Right atrium auricular region (tissue), 2 donors: ENCODE measurements around the gene ADGRF3. TPM values are rescaled to one million over a fixed set of nuclear protein-coding genes. Genes with fewer than 3 reads are reported as not detected.

ENCODE experiments used
- DNase-seq: peaks from one replicate; pipeline ENCODE4 v3.0.0-alpha.2; 2019; ENCODE audit warnings: low spot score
- H3K27ac ChIP-seq, 2 donors: fragments of 200-600 bp; sonication (generic); 1 replicate in 1 of 2; 2 replicates in 1 of 2; pipeline ENCODE4 v1.5.1; 2016 to 2019
- H3K27me3 ChIP-seq, 2 donors: fragments of 200-600 bp; sonication (generic); one replicate each; pipeline versions ENCODE4 v1.5.1 to v1.6.0; 2017 to 2019
- H3K36me3 ChIP-seq: fragments of 200-600 bp; sonication (generic); one replicate; pipeline ENCODE4 v1.5.1; 2016
- H3K4me1 ChIP-seq, 2 donors: fragments of 200-600 bp; sonication (generic); one replicate each; pipeline versions ENCODE4 v1.5.1 to v1.6.0; 2017 to 2019
- H3K4me3 ChIP-seq, 2 donors: fragments of 200-600 bp; sonication (generic); 1 replicate in 1 of 2; 2 replicates in 1 of 2; pipeline ENCODE4 v1.5.1; 2017 to 2019; ENCODE audit warnings: mild to moderate bottlenecking in 1 of 2, moderate library complexity in 1 of 2
- H3K9me3 ChIP-seq, 2 donors: fragments of 200-600 bp; sonication (generic); one replicate each; pipeline ENCODE4 v1.5.1; 2019
- CTCF ChIP-seq, 2 donors: fragments of 200-600 bp; sonication (generic); IDR thresholded peaks; one replicate each; pipeline ENCODE4 v1.5.1; 2019; ENCODE audit warnings: antibody characterized with exemption in 2 of 2
- total RNA-seq, 2 donors: library from RNA; depleted of rRNA; stranded (reverse); fragments of >200 nt; gene quantifications; one replicate each; pipeline ENCODE4 v1.1.0, GENCODE V29; 2016

Gene ADGRF3
- total RNA-seq, 2 donors from 2014 or later = not detected

DNA sequence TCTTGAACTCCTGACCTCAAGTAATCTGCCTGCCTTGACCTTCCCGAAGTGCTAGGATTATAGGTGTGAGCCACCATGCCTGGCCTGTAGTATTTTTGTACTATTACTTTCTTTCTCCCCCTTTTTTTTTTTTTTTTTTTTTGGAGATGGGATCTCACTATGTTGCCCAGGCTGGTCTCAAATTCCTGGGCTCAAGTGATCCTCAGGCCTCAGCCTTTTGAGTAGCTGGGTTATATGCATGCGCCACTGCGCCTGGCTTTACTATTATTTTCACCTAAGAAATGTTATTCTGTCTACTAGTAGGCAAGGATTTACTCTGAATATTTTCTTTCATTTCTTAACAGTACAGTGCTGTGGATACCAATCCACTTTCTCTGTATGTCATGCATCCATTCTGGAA is 17.4 kb upstream of the ADGRF3 start:
- Histone ChIP-seq H3K27me3 (no peaks in the 10 kb centered on the region), H3K27ac (no peak overlapping the region), H3K9me3 (no peaks in the 10 kb centered on the region), H3K4me3 (no peak overlapping the region), H3K36me3 (peaks cover 20% of the 10 kb centered on the region), H3K4me1 (peaks cover 0 to 2% of the 10 kb centered on the region in 2 donors)
- DNase-seq = no peak
- TF ChIP-seq CTCF (IDR thresholded peaks at IDR 0.05) = no peak

GRCh38 chr2:26363323-26363722 is 16.7 kb upstream of the ADGRF3 start:
- H3K36me3 ChIP-seq = peaks cover 20% of the 10 kb centered on the region
- DNase-seq = no peak
- H3K27me3 ChIP-seq = no peaks in the 10 kb centered on the region
- no peaks in the 10 kb centered on the region for H3K9me3 ChIP-seq
- H3K4me1 ChIP-seq = no peaks in the 10 kb centered on the region
- H3K4me3 ChIP-seq = no peak overlapping the region
- H3K27ac ChIP-seq = no peak overlapping the region
- TF ChIP-seq CTCF (IDR thresholded peaks at IDR 0.05) = no peak

DNA sequence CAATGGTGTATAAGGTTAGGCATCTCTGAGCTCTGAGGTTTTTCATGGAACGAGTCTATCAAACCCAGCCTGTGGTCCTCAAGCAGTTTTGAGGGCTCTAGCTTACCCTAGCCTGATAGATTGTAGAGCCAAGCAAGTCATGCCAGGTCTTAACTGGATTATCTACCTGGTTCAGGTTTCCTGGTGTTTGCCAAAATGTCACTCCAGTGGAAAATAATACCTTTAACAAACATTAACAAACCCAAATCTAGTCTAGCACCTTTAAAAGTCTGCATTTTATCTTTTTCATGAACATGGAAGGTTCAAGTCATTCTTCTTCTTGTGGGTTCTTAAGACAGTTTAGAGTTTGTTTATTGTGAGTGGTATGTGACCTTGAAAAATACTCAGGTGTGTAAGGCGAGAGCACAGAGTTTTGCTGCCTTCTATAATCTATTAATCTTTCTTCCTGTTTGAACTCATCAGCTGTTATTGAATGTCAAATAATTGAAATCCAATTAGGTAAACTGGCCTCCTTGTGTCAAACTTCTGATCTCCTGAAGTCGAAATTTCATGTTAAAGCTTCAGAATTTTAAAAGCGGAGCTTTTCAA is 13.4 kb upstream of the ADGRF3 start:
- no peaks in the 10 kb centered on the region for H3K36me3 ChIP-seq
- H3K27me3 ChIP-seq = no peaks in the 10 kb centered on the region
- DNase-seq = no peak
- H3K27ac ChIP-seq = no peak overlapping the region
- no peaks in the 10 kb centered on the region for H3K4me1 ChIP-seq
- H3K9me3 ChIP-seq = no peaks in the 10 kb centered on the region
- TF ChIP-seq CTCF (IDR thresholded peaks at IDR 0.05) = no peak
- no peak overlapping the region for H3K4me3 ChIP-seq

- Histone ChIP-seq H3K27me3 (no peaks in the 10 kb centered on the region), H3K36me3 (no peaks in the 10 kb centered on the region), H3K9me3 (no peaks in the 10 kb centered on the region), H3K27ac (no peak overlapping the region), H3K4me1 (no peaks in the 10 kb centered on the region), H3K4me3 (no peak overlapping the region)
- no peak for TF ChIP-seq CTCF (IDR thresholded peaks at IDR 0.05)
- no peak for DNase-seq
Observed at GRCh38 chr2:26356771-26357170, 10.2 kb upstream of the ADGRF3 start.

DNA sequence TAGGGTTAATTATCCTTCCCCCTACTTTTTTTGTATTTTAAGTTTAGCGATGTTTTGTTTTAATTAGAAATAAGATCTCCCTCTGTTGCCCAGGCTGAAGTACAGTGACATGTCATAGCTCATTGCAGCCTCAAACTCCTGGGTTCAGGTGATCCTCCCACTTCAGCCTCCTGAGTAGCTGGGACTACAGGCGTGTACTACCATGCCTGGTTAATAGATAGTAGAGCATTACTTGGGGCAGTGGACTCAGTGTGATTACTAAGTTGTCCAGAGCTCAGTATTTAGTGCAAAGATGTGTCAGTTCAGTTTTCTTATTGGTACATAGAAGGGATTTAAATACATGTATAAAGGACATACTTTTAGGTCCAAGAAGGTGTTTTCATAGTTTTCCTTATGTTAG is 9.5 kb upstream of the ADGRF3 start:
- Histone ChIP-seq H3K4me3 (no peak overlapping the region), H3K4me1 (no peaks in the 10 kb centered on the region), H3K27ac (no peak overlapping the region), H3K36me3 (no peaks in the 10 kb centered on the region), H3K9me3 (no peaks in the 10 kb centered on the region), H3K27me3 (no peaks in the 10 kb centered on the region)
- TF ChIP-seq CTCF (IDR thresholded peaks at IDR 0.05) = no peak
- no peak for DNase-seq
